HEK293 (cell line): ENCODE data around the gene APLP2.

Source experiments
- AEBP2 ChIP-seq: fragments of 450-650 bp; formaldehyde crosslinking; IDR thresholded peaks from 2 replicates; pipeline ENCODE4 v1.5.1; 2016; ENCODE audit warnings: missing biosample characterization, missing genetic modification characterization, borderline replicate concordance
- CTCF ChIP-seq: fragments of 450-650 bp; formaldehyde crosslinking; IDR thresholded peaks from 2 replicates; pipeline ENCODE4 v1.5.1; 2016; ENCODE audit warnings: missing biosample characterization, missing genetic modification characterization
- PBX3 ChIP-seq: sonication (generic); formaldehyde crosslinking; IDR thresholded peaks from 2 replicates; pipeline ENCODE4 v1.8.1; 2022; ENCODE audit warnings: mild to moderate bottlenecking, moderate library complexity, missing genetic modification reagents
- REST ChIP-seq: fragments of 450-650 bp; formaldehyde crosslinking; IDR thresholded peaks from 2 replicates; pipeline ENCODE4 v1.5.1; 2016; ENCODE audit warnings: missing biosample characterization, missing genetic modification characterization
- ZBTB26 ChIP-seq: fragments of 450-650 bp; formaldehyde crosslinking; optimal IDR thresholded peaks from 2 replicates; pipeline ENCODE3; 2016; ENCODE audit warnings: missing biosample characterization, mild to moderate bottlenecking, missing genetic modification characterization
- ZNF138 ChIP-seq: fragments of 450-650 bp; formaldehyde crosslinking; IDR thresholded peaks from 2 replicates; pipeline ENCODE4 v1.5.1; 2016; ENCODE audit warnings: missing biosample characterization, missing genetic modification characterization, borderline replicate concordance
- ZNF140 ChIP-seq: fragments of 450-650 bp; formaldehyde crosslinking; IDR thresholded peaks from 2 replicates; pipeline ENCODE4 v1.5.1; 2016; ENCODE audit warnings: missing biosample characterization, missing genetic modification characterization
- ZNF302 ChIP-seq: fragments of 450-650 bp; formaldehyde crosslinking; IDR thresholded peaks from 2 replicates; pipeline ENCODE4 v1.5.1; 2016; ENCODE audit warnings: missing biosample characterization, missing genetic modification characterization, low read depth
- ZNF639 ChIP-seq: fragments of 450-650 bp; formaldehyde crosslinking; IDR thresholded peaks from 2 replicates; pipeline ENCODE4 v1.5.1; 2016; ENCODE audit warnings: missing biosample characterization, missing genetic modification characterization

GRCh38 chr11:130109386-130109785, 39.7 kb downstream of the APLP2 start:
- no peak for TF ChIP-seq ZNF138 (tag by site-specific recombination)
- no peak for TF ChIP-seq ZBTB26 (tag by site-specific recombination)
- no peak for TF ChIP-seq CTCF (tag by site-specific recombination)
- TF ChIP-seq PBX3 (CRISPR knock-in tag) = no peak
- TF ChIP-seq ZNF302 (tag by site-specific recombination) = no peak
- TF ChIP-seq AEBP2 (tag by site-specific recombination) = no peak
- no peak for TF ChIP-seq ZNF140 (tag by site-specific recombination)
- TF ChIP-seq REST (tag by site-specific recombination) = no peak
- TF ChIP-seq ZNF639 (tag by site-specific recombination) = no peak
